H1 (cell line): Measurements from ENCODE around the gene ANKRD12. TPM values are rescaled to one million over a fixed set of nuclear protein-coding genes. Genes with fewer than 3 reads are reported as not detected.

Experiments used
- CTCF ChIA-PET: fragments of 300-600 bp; sonication (Branson Sonifier 250); formaldehyde crosslinking; loops from one replicate; lab custom pipeline; 2021; ENCODE audit not compliant: partially characterized antibody; lab: Charles Lee
- POLR2A ChIA-PET: fragments of 300-600 bp; sonication (Branson Sonifier 250); formaldehyde crosslinking; loops from one replicate; lab custom pipeline; 2021; ENCODE audit warnings: inconsistent platforms; ENCODE audit not compliant: partially characterized antibody; lab: Charles Lee
- DNase-seq, 2 experiments: peaks; one replicate each; pipeline versions ENCODE4 v3.0.0 to v3.0.0-alpha.2; 2010 to 2022; ENCODE audit warnings: low spot score in 2 of 2, low read depth in 1 of 2, mixed read lengths in 1 of 2
- FAIRE-seq: peaks from 2 replicates; lab custom pipeline; 2011; peaks lifted over from hg19 to GRCh38; lab: Jason Lieb, UNC
- H2AFZ ChIP-seq: 2 replicates; pipeline ENCODE4 v1.8.1; 2012; ENCODE audit warnings: low read length, inconsistent platforms
- H2AK5ac ChIP-seq: 2 replicates; pipeline ENCODE4 v1.6.1; 2013; ENCODE audit warnings: low read depth, low read length
- H2BK120ac ChIP-seq: replicated peaks from 2 replicates; pipeline ENCODE3; 2013; ENCODE audit warnings: low read depth, low read length, inconsistent platforms
- H2BK12ac ChIP-seq: 2 replicates; pipeline ENCODE4 v1.6.1; 2013; ENCODE audit warnings: low read depth, low read length
- H2BK15ac ChIP-seq: 2 replicates; pipeline ENCODE4 v1.6.1; 2013; ENCODE audit warnings: low read length
- H2BK20ac ChIP-seq: 2 replicates; pipeline ENCODE4 v1.6.1; 2013; ENCODE audit warnings: low read length
- H2BK5ac ChIP-seq: 2 replicates; pipeline ENCODE4 v1.6.1; 2013; ENCODE audit warnings: low read depth, low read length
- H3K14ac ChIP-seq: 2 replicates; pipeline ENCODE4 v1.6.1; 2013; ENCODE audit warnings: inconsistent platforms; ENCODE audit not compliant: insufficient read length
- H3K18ac ChIP-seq: 2 replicates; pipeline ENCODE4 v1.6.1; 2013; ENCODE audit warnings: low read length; ENCODE audit errors: extremely low read depth
- H3K23ac ChIP-seq: 2 replicates; pipeline ENCODE4 v1.6.1; 2013; ENCODE audit warnings: inconsistent platforms; ENCODE audit not compliant: insufficient read length
- H3K23me2 ChIP-seq: 2 replicates; pipeline ENCODE4 v1.6.1; 2013; ENCODE audit warnings: low read depth, low read length
- H3K27ac ChIP-seq: 2 replicates; pipeline ENCODE4 v1.6.1; 2011; ENCODE audit warnings: low read depth, low read length, inconsistent platforms
- H3K27me3 ChIP-seq, 4 experiments: replicated peaks in 1 of 4; 1 replicate in 1 of 4; 2 replicates in 3 of 4; pipeline versions ENCODE4 v1.6.1 to v1.8.1; 2011 to 2013; ENCODE audit warnings: low read length in 3 of 4, mild to moderate bottlenecking in 3 of 4, inconsistent platforms in 2 of 4, mixed read lengths in 2 of 4, moderate library complexity in 1 of 4; ENCODE audit not compliant: control insufficient read depth in 3 of 4, insufficient read depth in 3 of 4; ENCODE audit errors: extremely low read depth in 1 of 4
- H3K36me3 ChIP-seq, 4 experiments: 2 replicates each; pipeline versions ENCODE4 v1.6.1 to v1.8.1; 2011 to 2013; ENCODE audit warnings: mild to moderate bottlenecking in 4 of 4, low read length in 3 of 4, moderate library complexity in 2 of 4, control low read depth in 1 of 4, inconsistent platforms in 1 of 4; ENCODE audit not compliant: insufficient read depth in 4 of 4, control insufficient read depth in 2 of 4
- H3K4ac ChIP-seq: replicated peaks from 2 replicates; pipeline ENCODE3; 2013; ENCODE audit warnings: low read length, low read depth, mixed read lengths, inconsistent platforms; ENCODE audit not compliant: insufficient read length
- H3K4me1 ChIP-seq, 4 experiments: replicated peaks in 1 of 4; 1 replicate in 1 of 4; 2 replicates in 3 of 4; pipeline versions ENCODE4 v1.6.1 to v1.8.1; 2011 to 2013; ENCODE audit warnings: low read length in 3 of 4, inconsistent platforms in 2 of 4, mixed read lengths in 1 of 4; ENCODE audit not compliant: insufficient read depth in 4 of 4, control insufficient read depth in 3 of 4
- H3K4me2 ChIP-seq, 2 experiments: 2 replicates each; pipeline versions ENCODE4 v1.6.1 to v1.8.1; 2011 to 2013; ENCODE audit warnings: low read depth in 2 of 2, low read length in 2 of 2, control low read depth in 1 of 2, inconsistent platforms in 1 of 2, mild to moderate bottlenecking in 1 of 2; ENCODE audit not compliant: insufficient read depth in 1 of 2
- H3K4me3 ChIP-seq, 4 experiments: fragments of 200-600, 300-600 bp in 1 of 4; sonication (generic), shearing (Covaris generic), sonication (Bioruptor Twin) in 1 of 4; 2 replicates each; pipeline versions ENCODE4 v1.5.1 to v1.8.1; 2011 to 2016; ENCODE audit warnings: low read length in 4 of 4, low read depth in 3 of 4, control low read depth in 2 of 4, inconsistent platforms in 2 of 4, mild to moderate bottlenecking in 2 of 4, mixed read lengths in 1 of 4, moderate library complexity in 1 of 4; ENCODE audit not compliant: insufficient read depth in 2 of 4; ENCODE audit errors: extremely low read depth in 1 of 4
- H3K56ac ChIP-seq: replicated peaks from 2 replicates; pipeline ENCODE3; 2013; ENCODE audit warnings: low read depth, mild to moderate bottlenecking, mixed read lengths, low read length, inconsistent platforms; ENCODE audit not compliant: insufficient read length
- H3K79me1 ChIP-seq: 2 replicates; pipeline ENCODE4 v1.6.1; 2013; ENCODE audit warnings: low read depth, low read length, control low read depth
- H3K79me2 ChIP-seq, 2 experiments: 2 replicates each; pipeline versions ENCODE4 v1.6.1 to v1.8.1; 2012 to 2013; ENCODE audit warnings: low read length in 2 of 2, mild to moderate bottlenecking in 2 of 2, inconsistent platforms in 1 of 2; ENCODE audit not compliant: insufficient read depth in 2 of 2, control insufficient read depth in 1 of 2
- H3K9ac ChIP-seq, 4 experiments: replicated peaks in 1 of 4; 1 replicate in 1 of 4; 2 replicates in 3 of 4; pipeline versions ENCODE4 v1.6.1 to v1.8.1; 2011 to 2013; ENCODE audit warnings: low read depth in 3 of 4, low read length in 3 of 4, control low read depth in 2 of 4, mild to moderate bottlenecking in 2 of 4, moderate library complexity in 2 of 4, inconsistent platforms in 1 of 4; ENCODE audit errors: extremely low read depth in 1 of 4
- H3K9me3 ChIP-seq, 2 experiments: 2 replicates each; pipeline versions ENCODE4 v1.6.1 to v1.8.1; 2012 to 2013; ENCODE audit warnings: mild to moderate bottlenecking in 2 of 2, moderate library complexity in 2 of 2, control low read depth in 1 of 2, inconsistent platforms in 1 of 2, low read depth in 1 of 2, low read length in 1 of 2, mixed read lengths in 1 of 2; ENCODE audit not compliant: insufficient read depth in 2 of 2
- H4K20me1 ChIP-seq, 2 experiments: replicated peaks in 1 of 2; 2 replicates each; pipeline versions ENCODE3 to v1.8.1; 2011 to 2013; ENCODE audit warnings: inconsistent platforms in 2 of 2, low read length in 2 of 2, mild to moderate bottlenecking in 1 of 2; ENCODE audit not compliant: insufficient read depth in 2 of 2, control insufficient read depth in 1 of 2
- H4K5ac ChIP-seq: 2 replicates; pipeline ENCODE4 v1.6.1; 2013; ENCODE audit warnings: low read length, low read depth, mixed read lengths, inconsistent platforms; ENCODE audit not compliant: insufficient read length
- H4K8ac ChIP-seq: 2 replicates; pipeline ENCODE4 v1.8.0; 2013; ENCODE audit warnings: mild to moderate bottlenecking, moderate library complexity, low read length, inconsistent platforms; ENCODE audit not compliant: insufficient read depth; ENCODE audit errors: extremely low read depth
- H4K91ac ChIP-seq: replicated peaks from 2 replicates; pipeline ENCODE3; 2013; ENCODE audit warnings: low read length, mixed read lengths, inconsistent platforms; ENCODE audit not compliant: insufficient read length
- BACH1 ChIP-seq: IDR thresholded peaks from 2 replicates; pipeline ENCODE4 v1.6.1; 2012; ENCODE audit warnings: low read length, improper control_type of control experiment
- CBX8 ChIP-seq: fragments of 300-800, 300-1000 bp; sonication (generic); IDR thresholded peaks from 2 replicates; pipeline ENCODE4 v1.7.1; 2016; ENCODE audit warnings: low read depth, low read length, borderline replicate concordance
- CHD2 ChIP-seq: IDR thresholded peaks from 2 replicates; pipeline ENCODE4 v1.6.1; 2012; ENCODE audit warnings: low read length, improper control_type of control experiment
- EP300 ChIP-seq, 2 experiments: IDR thresholded peaks; 1 replicate in 1 of 2; 2 replicates in 1 of 2; pipeline ENCODE4 v1.6.1; 2011 to 2012; ENCODE audit warnings: low read depth in 2 of 2, low read length in 2 of 2, mild to moderate bottlenecking in 2 of 2, borderline replicate concordance in 1 of 2, inconsistent platforms in 1 of 2, moderate library complexity in 1 of 2
- FOSL1 ChIP-seq: IDR thresholded peaks from 2 replicates; pipeline ENCODE4 v1.6.1; 2011; ENCODE audit warnings: mild to moderate bottlenecking, low read depth, low read length, moderate library complexity; ENCODE audit not compliant: insufficient read depth
- GTF2F1 ChIP-seq: IDR thresholded peaks from 2 replicates; pipeline ENCODE4 v1.6.1; 2012; ENCODE audit warnings: low read depth, low read length, improper control_type of control experiment, borderline replicate concordance
- KDM4A ChIP-seq: IDR thresholded peaks from one replicate; pipeline ENCODE4 v1.7.1; 2012; ENCODE audit warnings: low read depth, mild to moderate bottlenecking, moderate library complexity, low read length, inconsistent platforms; ENCODE audit not compliant: severe bottlenecking
- RNF2 ChIP-seq: fragments of 200-900, 300-1000 bp; sonication (generic); IDR thresholded peaks from 2 replicates; pipeline ENCODE4 v1.7.1; 2016; ENCODE audit warnings: borderline replicate concordance, low read depth, mild to moderate bottlenecking, antibody characterized with exemption, low read length; ENCODE audit not compliant: poor library complexity, severe bottlenecking; ENCODE audit errors: missing control alignments
- SP1 ChIP-seq: IDR thresholded peaks from 2 replicates; pipeline ENCODE4 v1.6.1; 2011; ENCODE audit warnings: low read depth, low read length
- WGBS, 2 experiments: shearing (Covaris generic) in 1 of 2; methylation state at CpG; one replicate each; pipeline versions ENCODE4 v1.1.6 to v1.1.7; 2013 to 2015; ENCODE audit warnings: low lambda C conversion rate in 2 of 2, mixed read lengths in 2 of 2, inconsistent platforms in 1 of 2, low coverage in 1 of 2, missing lambda C conversion rate in 1 of 2; ENCODE audit not compliant: insufficient replicate concordance in 2 of 2, insufficient coverage in 1 of 2, insufficient read length in 1 of 2; ENCODE audit errors: extremely low coverage in 1 of 2, missing lambda C conversion rate in 1 of 2; 5-methylcytosine and 5-hydroxymethylcytosine counted together
- polyA plus RNA-seq, 7 experiments: library from polyadenylated mRNA; depleted of rRNA in 3 of 7; stranded (reverse) in 5 of 7; unstranded in 2 of 7; fragments of >200 nt in 5 of 7; fragments of 200-250 nt in 2 of 7; gene quantifications; 1 replicate in 5 of 7; 2 replicates in 1 of 7; 4 replicates in 1 of 7; pipeline versions ENCODE4 v1.2.1 to v1.2.3, GENCODE V29; 2011 to 2013; ENCODE audit warnings: missing spikeins in 2 of 7, mixed read lengths in 2 of 7
- total RNA-seq: library from RNA; stranded (reverse); fragmentation: NEBNext Ultra II Directional; extraction: Animal tissue kit (Norgen Biotek cat#: 25700); gene quantifications from 2 replicates; pipeline ENCODE4 v1.2.1, GENCODE V29; 2021
- TF ChIP-seq, protein P1 (sequence below): IDR thresholded peaks from 2 replicates; pipeline ENCODE4 v1.6.1; 2012; ENCODE audit warnings: low read length, inconsistent platforms

ANKRD12 gene
- total and polyA plus RNA-seq, 2 of the 8 experiments (the other 6 are each of a cell fraction or from before 2014, with no cell fraction given), result 2.6 to 37.9 TPM

DNA sequence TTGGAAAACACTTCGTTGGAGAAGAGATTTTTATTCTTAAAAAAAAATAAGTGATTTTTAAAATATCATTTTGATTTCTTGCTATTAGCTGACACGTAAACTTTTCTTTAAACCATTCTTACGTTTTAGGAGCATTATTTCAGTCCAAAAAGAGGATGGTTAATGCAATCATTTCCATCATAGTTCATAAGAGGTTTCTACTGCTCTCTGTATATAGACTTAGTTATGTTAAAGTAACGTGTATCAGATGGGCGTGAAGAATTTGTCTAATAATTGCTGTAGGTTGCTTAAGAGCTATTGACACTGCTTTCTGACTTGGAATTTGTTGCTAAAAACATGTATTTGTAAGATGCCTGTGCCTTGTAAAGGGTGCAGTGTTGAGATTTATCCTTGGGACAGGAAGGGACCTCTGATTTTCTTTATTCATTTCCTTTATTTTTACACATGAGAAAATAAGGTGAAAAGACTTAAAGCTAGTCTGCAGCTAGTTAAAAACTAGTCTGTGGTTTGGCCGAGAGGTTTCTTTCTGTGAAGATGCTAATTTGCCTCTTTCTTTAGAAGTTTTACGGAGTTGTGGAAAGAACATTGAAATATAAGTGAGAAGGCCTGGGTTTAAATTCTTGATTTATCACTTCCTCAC, 2.9 kb downstream of the ANKRD12 start:
- no peak overlapping the region for H3K56ac ChIP-seq
- H4K20me1 ChIP-seq, result peaks cover 0 to 9% of the 10 kb centered on the region in 2 experiments
- no peak overlapping the region for H3K4me3 ChIP-seq
- no peaks in the 10 kb centered on the region for H3K27me3 ChIP-seq
- H3K36me3 ChIP-seq, result peaks cover 0 to 6% (median 0%) of the 10 kb centered on the region in 4 experiments; a peak in 1 of 8 replicates
- no peak overlapping the region for H4K5ac ChIP-seq
- no peak overlapping the region for H2BK120ac ChIP-seq
- no peak overlapping the region for H3K23ac ChIP-seq
- no peaks in the 10 kb centered on the region for H3K9me3 ChIP-seq
- no peak overlapping the region for H3K4ac ChIP-seq
- ChIA-PET CTCF (interaction anchor here (0.6 to 1.3 kb wide), 3 partner anchors 8 to 1877 kb away, joined by 3 to 5 read pairs (median 3); no protein-coding TSS in a partner anchor), POLR2A (interaction anchor here (0.7 to 2.4 kb wide), 3 partner anchors 27 to 1997 kb away, joined by 3 to 9 read pairs (median 3); no protein-coding TSS in a partner anchor)
- H2BK12ac ChIP-seq, result no peak overlapping the region
- H3K18ac ChIP-seq, result no peak overlapping the region
- DNase-seq (no peak), FAIRE-seq (no peak)
- peaks cover 8% of the 10 kb centered on the region for H3K23me2 ChIP-seq
- no peak overlapping the region for H4K91ac ChIP-seq
- H3K4me2 ChIP-seq, result no peak overlapping the region
- H4K8ac ChIP-seq, result no peak overlapping the region
- peaks cover 0 to 6% (median 1%) of the 10 kb centered on the region in 4 experiments; a peak in 2 of 7 replicates for H3K4me1 ChIP-seq
- no peak overlapping the region for H2BK15ac ChIP-seq
- H3K14ac ChIP-seq, result no peak overlapping the region
- peaks cover 7 to 69% of the 10 kb centered on the region in 2 experiments for H3K79me2 ChIP-seq
- no peak overlapping the region for H3K27ac ChIP-seq
- no peak overlapping the region for H2AFZ ChIP-seq
- H3K9ac ChIP-seq, result no peak overlapping the region
- no peak overlapping the region for H2BK5ac ChIP-seq
- no peak overlapping the region for H2BK20ac ChIP-seq
- no peak overlapping the region for H2AK5ac ChIP-seq
- peaks cover 4% of the 10 kb centered on the region; the same call in 1 of the 2 replicates for H3K79me1 ChIP-seq
- 88% methylated on average over 7 of the region's 7 CpGs; no CpG with 5 or more reads in 1 of the 2 experiments for WGBS, 2 experiments
- TF ChIP-seq FOSL1 (no peak), KDM4A (no peak), EP300 (IDR thresholded peaks at IDR 0.05; ENCODE audit: borderline replicate concordance in 1 of 2, low read depth in 2 of 2, low read length in 2 of 2) (no peak), CHD2 (no peak), BACH1 (no peak), CBX8 (no peak), RNF2 (no peak), GTF2F1 (no peak), SP1 (no peak)
- TF ChIP-seq, protein P1, sequence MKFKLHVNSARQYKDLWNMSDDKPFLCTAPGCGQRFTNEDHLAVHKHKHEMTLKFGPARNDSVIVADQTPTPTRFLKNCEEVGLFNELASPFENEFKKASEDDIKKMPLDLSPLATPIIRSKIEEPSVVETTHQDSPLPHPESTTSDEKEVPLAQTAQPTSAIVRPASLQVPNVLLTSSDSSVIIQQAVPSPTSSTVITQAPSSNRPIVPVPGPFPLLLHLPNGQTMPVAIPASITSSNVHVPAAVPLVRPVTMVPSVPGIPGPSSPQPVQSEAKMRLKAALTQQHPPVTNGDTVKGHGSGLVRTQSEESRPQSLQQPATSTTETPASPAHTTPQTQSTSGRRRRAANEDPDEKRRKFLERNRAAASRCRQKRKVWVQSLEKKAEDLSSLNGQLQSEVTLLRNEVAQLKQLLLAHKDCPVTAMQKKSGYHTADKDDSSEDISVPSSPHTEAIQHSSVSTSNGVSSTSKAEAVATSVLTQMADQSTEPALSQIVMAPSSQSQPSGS, result no peak
